GM18526 (cell line): ENCODE results near the gene RSPO1.

ENCODE experiments used
- POLR2A ChIP-seq: IDR thresholded peaks from 3 replicates; pipeline ENCODE4 v1.6.1; 2011; ENCODE audit not compliant: insufficient read length; ENCODE audit errors: extremely low read depth

RSPO1 gene

DNA sequence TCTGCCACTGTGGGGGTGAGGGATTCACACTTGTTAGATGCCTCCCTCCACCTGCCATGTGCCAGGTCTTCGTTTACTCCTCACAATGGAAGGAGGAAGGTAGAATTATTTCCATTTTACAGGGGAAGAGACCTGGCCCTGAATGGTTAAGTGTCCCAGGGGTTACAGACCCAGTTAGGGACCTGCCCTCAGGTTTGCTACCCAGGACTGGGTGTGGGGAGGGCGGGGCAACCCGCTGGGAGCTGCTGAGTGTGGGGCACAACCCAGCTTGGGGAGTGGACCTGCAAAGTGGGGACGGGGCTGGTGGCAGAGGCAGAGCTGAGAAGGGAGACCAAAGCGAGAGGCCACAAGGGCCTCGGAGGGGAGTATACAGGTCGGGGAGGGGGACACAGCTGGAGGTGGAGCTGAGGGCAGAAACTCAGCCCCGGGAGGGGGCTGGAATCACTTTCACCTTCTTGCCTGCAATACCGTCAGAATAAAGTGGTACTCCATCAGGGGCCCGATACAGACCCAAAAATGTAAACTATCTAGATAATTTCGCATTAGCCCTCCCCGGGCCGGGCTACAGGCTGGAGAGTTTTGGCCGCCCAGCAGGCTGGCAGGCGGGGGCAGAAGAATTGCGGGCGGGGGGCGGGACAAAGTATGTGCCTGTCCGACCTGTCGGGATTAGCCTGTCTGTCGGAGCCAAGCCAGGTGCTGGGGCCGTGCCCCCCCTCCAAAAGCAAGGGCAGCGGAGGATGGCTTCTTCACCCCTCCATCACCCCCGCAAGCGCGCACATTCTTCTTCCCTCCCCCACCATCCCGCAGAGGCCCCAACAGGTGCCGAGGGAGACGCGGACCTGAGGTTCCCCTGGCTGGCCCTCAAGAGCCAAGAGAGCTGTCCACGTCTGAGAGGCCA lies 1.4 kb downstream of the RSPO1 start:
- no peak for TF ChIP-seq POLR2A

DNA sequence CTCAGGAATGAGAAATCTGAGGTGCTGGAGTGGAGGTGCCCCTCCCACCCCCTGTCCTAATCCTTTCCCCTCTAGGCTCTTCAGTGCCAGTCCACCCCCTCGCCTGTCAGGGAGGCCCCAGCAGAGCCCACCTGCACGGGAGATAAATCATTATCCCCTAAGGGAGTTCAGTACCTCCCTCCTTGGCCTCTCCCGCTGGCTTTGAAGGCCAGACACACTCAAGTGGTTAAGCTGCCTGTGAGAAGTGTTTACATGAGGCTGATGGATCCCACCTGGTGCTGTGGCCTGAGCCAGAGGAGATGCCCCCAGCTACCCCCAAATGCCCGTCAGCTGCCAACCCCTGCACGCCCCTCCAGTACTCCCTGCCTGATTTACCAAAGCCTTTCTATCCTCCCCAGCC lies 3.7 kb downstream of the RSPO1 start:
- TF ChIP-seq POLR2A, result no peak

DNA sequence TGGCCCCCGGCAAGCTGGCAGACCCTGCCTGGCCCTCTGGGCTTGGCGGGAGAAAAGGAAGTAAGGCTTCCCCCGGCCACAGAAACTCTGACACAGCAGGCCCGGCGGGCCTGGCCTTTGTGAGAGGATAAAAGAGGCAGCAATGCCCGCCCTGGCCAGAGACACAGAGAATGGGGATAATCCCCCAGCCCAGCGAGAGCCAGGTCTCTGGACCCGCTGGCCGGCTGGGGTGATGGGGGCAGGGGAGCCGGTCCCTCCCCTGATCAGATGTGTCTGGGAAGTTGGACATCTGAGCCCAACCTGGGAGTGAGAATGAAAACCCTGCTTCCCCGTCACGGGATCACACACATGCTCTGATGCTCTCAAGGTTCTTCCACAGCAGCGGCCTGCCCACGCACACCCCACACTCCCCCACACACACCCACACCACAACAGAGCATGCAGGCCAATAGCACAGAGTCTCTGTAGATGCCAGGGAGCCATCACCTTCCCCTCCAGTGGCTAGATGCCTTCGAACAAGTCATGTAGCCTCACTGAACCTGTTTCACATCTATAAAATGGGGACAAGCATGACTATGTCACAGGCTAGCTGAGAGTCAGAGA lies 4.2 kb downstream of the RSPO1 start:
- TF ChIP-seq POLR2A, result no peak

DNA sequence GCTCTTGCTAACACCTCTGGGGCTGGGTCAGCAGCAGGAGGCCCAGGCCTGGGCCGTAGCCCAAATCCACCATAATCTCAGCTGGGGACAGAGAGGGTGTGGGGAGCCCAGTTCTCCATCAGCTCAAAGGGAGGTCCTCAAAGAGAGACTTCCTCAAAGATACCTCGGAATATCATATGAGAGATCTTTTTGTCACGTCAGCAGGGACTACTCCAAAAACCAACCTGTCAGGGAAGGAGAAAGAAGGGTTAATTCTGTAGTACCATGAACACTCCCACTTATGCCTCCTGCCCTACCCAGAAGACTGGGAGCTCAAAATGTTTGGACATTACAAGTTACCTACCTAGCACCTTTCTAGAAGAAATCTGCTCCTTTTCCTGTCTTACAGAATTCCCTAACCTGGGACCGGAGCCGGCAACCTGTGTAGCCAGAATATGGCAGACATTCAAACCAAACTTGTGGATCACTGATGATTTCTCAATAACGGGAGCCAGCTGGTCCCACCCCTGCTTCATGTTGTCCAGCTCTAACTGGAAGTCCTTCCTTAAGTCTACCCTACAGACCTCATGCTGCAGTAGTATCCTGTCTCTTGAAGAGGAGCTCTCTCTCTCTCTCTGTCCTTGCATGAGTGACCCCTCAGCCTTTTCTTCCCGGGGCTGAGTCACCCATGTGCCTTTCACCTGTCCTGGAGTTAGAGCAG lies 4.8 kb downstream of the RSPO1 start:
- no peak for TF ChIP-seq POLR2A

DNA sequence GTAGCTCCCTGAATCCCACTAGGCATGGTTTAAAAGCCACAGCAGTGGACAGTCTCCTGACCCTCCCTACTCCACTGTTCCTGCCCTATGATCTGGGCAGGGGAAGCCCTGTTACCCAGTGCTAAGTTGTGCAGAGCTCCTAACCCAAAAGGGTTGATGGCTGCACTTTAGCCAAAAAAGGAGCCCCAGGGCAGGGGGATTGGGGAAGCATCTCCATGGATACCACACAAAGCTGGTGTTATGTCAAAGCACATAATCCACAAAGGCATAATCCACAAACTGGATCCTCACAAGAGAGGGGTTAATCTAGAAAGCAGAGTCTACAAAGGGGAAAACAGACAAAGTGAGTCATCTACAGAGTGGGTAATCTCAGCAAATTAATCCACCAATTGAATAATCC lies 5.7 kb downstream of the RSPO1 start:
- TF ChIP-seq POLR2A, result no peak

DNA sequence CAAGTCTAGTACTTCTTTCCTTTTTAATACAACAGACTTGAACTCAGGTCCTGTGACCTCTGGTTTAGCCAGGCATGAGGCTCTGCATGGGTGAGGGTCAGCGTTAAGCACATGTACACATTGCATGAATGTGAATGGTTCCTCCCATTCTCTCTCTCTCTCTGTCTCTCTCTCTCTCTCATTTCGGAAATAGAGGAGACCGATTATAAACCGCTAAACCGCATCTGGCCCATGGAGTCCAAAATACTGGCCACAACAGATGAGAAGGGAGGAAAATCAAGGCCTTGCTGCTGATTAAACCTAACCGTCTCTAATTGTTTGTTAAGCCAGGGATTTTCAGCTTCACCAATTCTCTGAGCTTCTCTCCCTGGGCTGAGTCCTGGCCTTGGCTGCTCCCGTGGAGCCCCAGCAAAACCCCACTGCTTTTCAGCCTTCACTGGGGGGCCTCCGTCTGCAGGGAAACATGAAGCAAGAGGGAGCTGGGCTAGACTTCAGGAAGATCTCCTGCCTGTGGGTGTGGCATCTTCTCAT lies 6.6 kb downstream of the RSPO1 start:
- TF ChIP-seq POLR2A, result no peak

DNA sequence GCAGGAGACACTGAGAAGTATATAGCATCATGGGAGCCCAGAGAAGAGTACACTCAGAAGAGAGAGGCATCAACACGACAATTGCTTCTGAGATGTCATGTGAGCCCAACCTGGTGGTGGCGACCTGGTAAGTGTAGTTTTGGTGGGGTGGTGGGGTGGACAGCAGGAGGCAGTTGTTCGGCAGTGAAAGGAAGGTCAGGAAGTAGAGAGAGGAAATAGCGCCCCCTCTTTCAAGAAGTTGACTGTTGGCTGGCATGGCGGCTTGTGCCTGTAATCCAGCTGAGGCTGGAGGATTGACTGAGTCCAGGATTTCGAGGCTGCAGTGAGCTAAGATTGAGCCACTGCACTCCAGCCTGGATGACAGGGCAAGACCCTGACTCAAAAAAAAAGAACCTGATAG lies 12.6 kb downstream of the RSPO1 start:
- TF ChIP-seq POLR2A, result no peak

DNA sequence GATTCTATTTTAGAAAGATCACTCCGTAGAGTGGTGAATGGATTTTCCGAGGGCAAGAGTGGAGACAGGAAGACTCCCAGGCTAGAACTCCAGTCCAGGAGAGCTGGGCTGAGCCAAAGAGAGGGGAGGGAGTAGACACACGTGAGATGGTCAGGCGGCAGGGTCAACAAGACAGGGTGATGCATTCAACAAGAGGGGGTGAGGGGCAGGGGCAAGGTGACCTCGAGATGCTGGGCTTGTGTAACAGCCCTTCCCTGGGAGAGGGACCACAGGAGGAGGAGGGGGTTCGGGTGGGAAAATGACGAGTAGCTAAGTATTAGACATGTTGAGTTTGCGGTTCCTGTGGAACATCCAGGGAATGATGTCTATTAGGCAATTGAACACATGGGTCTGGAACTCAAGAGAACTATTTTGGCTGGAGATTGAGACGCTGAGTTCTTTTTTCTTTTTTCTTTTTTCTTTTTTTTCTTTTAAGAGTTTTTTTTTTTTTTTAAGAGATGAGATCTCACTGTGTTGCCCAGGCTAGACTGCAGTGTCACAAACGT lies 13.3 kb downstream of the RSPO1 start:
- no peak for TF ChIP-seq POLR2A

DNA sequence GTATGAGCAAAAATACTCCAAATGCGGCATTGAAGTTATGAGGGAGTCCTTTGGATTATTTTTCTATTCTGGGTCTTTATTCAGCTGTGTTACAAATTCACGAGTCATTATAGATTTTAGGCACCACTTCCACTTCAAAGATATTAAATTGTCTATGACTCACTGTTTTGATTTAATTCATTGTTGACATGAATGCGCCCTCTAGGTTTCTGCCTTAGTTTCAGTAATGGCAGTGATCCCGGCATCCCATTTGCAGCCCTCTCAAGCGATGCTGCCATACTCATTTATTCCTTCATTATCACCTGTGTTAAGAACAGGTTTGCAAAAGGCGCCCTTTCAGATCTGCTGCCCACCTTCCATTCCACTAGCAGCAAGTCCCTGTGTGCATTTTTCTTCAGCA lies 14.0 kb downstream of the RSPO1 start:
- TF ChIP-seq POLR2A, result no peak

DNA sequence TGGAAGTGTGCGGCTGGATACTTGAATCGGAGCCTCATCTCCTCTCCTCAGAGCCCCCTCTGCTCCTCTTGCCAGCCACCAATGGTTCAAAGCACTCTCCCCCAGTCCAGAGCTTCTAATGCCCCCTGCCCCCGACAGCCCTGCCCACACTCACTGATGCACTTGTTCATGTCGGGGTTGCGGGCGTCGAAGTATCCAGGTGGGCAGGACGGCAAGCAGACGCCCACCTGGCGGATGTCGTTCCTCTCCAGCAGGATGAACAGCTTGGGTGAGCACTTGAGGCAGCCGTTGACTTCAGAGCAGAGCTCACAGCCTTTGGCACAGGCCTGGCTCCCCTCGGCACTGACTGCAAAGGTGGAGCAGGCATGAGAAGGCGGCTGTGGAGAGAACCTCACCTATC lies 18.4 kb downstream of the RSPO1 start:
- TF ChIP-seq POLR2A, result no peak

DNA sequence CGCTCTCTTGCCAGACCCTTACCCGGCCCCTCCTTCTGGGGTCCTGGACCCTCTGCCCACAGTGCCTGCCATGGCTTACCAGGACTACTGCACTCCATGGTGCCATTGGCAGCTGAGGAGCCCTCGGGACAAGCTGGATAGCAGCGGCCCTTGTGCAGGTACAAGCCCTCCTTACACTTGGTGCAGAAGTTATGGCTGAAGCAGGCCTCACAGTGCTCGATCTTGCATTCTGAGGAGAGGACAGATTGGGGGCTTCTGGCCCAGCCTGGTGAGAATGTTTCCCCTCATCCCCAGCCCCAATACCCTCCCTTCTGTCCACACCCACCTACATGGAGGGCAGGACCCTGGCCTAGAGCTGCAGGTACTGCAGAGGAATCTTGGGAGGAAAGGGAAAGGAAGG lies 20.6 kb downstream of the RSPO1 start:
- no peak for TF ChIP-seq POLR2A

DNA sequence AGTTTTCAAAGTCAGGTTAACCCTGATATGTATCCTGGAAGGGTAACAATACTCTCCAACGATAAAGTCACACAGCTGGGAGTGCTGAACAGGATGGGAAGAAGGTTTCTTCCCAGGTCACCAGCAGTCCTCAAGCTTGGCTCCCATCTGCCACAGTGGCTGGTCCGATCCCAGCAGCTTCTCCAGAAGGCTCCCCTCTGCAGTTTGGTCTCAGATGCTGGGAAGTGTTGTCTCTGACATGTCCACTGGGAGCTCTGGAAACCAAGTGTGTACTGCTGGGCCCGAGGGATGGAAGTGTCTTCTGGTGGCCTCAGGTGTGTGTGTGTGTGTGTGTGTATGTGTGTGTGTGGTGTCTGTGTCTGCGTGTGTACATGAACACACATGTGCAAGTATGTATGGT lies 22.5 kb downstream of the RSPO1 start:
- TF ChIP-seq POLR2A, result no peak

DNA sequence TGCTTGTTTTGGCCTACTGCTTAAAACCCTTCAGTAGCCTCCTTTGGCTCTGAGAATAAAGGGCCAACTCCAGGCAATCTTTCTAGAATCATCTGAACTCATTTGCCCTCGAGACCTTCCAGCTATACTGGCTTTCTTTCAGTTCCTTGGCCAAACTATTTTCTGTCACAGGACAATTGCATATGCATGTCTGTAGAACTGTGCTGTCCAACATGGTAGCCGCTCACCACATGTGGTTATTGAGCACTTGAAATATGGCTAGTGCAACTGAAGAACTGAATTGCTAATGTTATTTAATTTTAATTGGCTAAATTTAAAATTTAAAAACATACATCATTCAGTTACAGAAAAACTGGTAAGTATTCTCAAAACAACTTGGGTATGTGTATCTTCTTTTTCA lies 24.7 kb downstream of the RSPO1 start:
- no peak for TF ChIP-seq POLR2A

DNA sequence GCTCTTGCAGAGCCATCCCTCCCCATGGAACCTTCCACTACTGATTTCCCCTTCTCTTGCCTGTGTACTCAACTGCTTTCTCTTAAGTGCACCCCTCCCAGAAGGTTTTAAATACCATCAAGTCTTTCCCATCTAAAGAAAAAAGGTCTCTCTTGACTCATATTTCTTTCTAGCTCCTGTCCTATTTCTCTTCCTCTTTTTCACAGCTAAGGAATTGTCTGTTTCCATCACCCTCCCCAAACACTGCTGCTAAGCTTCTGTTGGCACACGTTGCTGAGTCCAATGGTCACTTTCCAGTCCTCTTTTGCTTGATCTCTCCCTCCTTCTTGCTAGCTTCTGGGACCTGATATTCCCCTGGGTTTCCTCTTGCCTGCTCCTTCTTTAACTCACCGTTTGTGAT lies 25.7 kb downstream of the RSPO1 start:
- no peak for TF ChIP-seq POLR2A

DNA sequence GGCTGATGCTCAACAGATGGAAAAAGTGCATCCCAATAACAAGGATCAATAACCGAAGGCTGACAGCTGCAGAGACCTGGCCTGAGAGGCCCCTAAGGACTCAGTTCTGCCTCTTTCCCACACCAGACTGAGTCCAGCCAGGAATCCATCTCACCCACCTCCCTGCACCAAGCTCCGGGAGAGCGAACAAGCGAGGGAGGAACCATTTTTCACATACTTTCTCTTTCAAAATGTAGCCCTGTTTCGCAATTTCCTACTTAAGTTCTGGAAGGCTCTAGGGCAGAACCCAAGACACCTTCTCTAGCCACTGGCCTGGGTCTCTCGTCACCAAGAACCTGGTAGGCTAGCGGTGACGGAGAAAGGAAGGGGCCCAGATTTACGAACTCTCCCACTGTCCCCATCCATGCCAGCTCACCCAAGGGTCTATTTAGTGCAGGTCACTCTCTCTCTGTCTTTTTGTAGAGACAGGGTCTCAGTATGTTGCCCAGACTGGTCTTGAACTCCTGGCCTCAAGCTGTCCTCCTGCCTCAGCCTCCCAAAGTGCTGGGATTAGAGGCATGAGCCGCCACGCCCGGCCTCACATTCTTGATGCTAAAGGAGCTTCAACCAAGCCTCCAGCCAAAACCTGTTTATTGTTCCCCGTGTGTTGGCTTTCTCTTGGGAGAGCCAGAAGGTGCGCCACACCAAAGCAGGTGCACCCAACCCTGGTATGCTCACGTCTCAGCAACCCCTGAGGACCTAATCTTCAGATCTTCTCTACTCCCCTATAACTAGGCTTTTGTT lies 28.0 kb downstream of the RSPO1 start:
- TF ChIP-seq POLR2A, result no peak

DNA sequence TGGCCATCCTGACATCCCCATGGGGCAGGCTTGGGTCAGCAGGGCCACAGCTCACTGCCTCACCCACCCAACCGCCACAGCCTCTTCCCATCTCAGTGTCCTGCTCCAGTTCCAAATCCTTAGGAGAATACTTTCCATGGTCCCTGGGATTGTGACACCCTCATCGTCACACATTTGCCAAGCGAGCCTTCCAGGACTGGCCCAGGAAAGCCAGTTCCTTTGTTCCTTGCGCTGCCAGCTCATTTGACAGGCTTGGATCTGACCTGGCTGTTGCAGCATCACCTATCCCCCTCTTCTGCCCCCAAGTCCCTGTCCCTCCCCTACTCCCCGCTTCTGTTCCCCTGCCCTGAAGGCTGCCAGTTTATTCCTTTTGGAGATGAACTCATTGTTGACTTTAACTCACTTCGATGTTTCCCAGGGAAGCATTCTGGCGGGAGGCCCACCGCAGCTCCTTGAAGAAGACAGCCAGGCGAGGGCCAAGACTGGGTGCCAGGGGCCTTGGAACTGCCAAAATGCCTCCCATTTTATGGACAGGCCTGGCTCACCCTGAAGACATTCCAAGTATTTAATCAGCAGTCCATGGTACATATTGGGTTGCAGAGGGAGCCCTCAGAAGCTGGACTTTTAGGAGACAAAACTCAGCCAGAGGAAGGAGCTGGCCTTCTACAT lies 28.8 kb downstream of the RSPO1 start:
- TF ChIP-seq POLR2A, result no peak
